ENCODE data around the gene OR2AT4. TPM values are rescaled to one million over a fixed set of nuclear protein-coding genes. Genes with fewer than 3 reads are reported as not detected.

The OR2AT4 gene
- total RNA-seq (2014; rRNA removed; shearing (Covaris generic); ENCODE audit: low replicate concordance): not detected in 2 replicates

- in situ Hi-C loops (cut with HindIII; ENCODE audit: low pct_unique_long_range_greater_than_20kb, low sequenced_read_pairs): no loop called here
- DNase-seq (ENCODE audit: low read depth): no peak
Measured at GRCh38 chr11:75096456-75097172, at the start of gene OR2AT4. Gene OR2AT4 (minus strand): TSS chr11:75096876.

- in situ Hi-C loops (cut with HindIII; ENCODE audit: low pct_unique_long_range_greater_than_20kb, low sequenced_read_pairs): no loop called here
- DNase-seq (ENCODE audit: low read depth): no peak
Measured at GRCh38 chr11:75145972-75146519, 49.4 kb upstream of the OR2AT4 start.

- in situ Hi-C loops (cut with HindIII; ENCODE audit: low pct_unique_long_range_greater_than_20kb, low sequenced_read_pairs): no loop called here
- DNase-seq (ENCODE audit: low read depth): no peak
Measured at GRCh38 chr11:75145196-75145971, 48.7 kb upstream of the OR2AT4 start.

- in situ Hi-C loops (cut with HindIII; ENCODE audit: low pct_unique_long_range_greater_than_20kb, low sequenced_read_pairs): no loop called here
Measured at GRCh38 chr11:75144716-75145014, 48.0 kb upstream of the OR2AT4 start.

GRCh38 chr11:75143420-75143731 lies 46.7 kb upstream of the OR2AT4 start:
- DNase-seq (ENCODE audit: low read depth): no peak
- in situ Hi-C loops (cut with HindIII; ENCODE audit: low pct_unique_long_range_greater_than_20kb, low sequenced_read_pairs): no loop called here

More at GRCh38 chr11:75144716-75145014, 48.0 kb upstream of the OR2AT4 start:
- DNase-seq (ENCODE audit: low read depth): no peak

- DNase-seq (ENCODE audit: low read depth): peak; percentile 64
Measured at GRCh38 chr11:75142714-75143419, 46.2 kb upstream of the OR2AT4 start.

GRCh38 chr11:75141166-75141565 lies 44.5 kb upstream of the OR2AT4 start:
- in situ Hi-C loops (cut with HindIII; ENCODE audit: low pct_unique_long_range_greater_than_20kb, low sequenced_read_pairs): no loop called here
- DNase-seq (ENCODE audit: low read depth): no peak

More at GRCh38 chr11:75142714-75143419, 46.2 kb upstream of the OR2AT4 start:
- in situ Hi-C loops (cut with HindIII; ENCODE audit: low pct_unique_long_range_greater_than_20kb, low sequenced_read_pairs): no loop called here

GRCh38 chr11:75140269-75141138 lies 43.8 kb upstream of the OR2AT4 start:
- DNase-seq (ENCODE audit: low read depth): no peak
- in situ Hi-C loops (cut with HindIII; ENCODE audit: low pct_unique_long_range_greater_than_20kb, low sequenced_read_pairs): no loop called here

GRCh38 chr11:75135651-75136050 lies 39.0 kb upstream of the OR2AT4 start:
- in situ Hi-C loops (cut with HindIII; ENCODE audit: low pct_unique_long_range_greater_than_20kb, low sequenced_read_pairs): no loop called here
- no peak for DNase-seq (ENCODE audit: low read depth)

GRCh38 chr11:75135021-75135650 lies 38.5 kb upstream of the OR2AT4 start:
- in situ Hi-C loops (cut with HindIII; ENCODE audit: low pct_unique_long_range_greater_than_20kb, low sequenced_read_pairs): no loop called here

GRCh38 chr11:75133976-75134375 lies 37.3 kb upstream of the OR2AT4 start:
- in situ Hi-C loops (cut with HindIII; ENCODE audit: low pct_unique_long_range_greater_than_20kb, low sequenced_read_pairs): no loop called here
- DNase-seq (ENCODE audit: low read depth): no peak

More at GRCh38 chr11:75135021-75135650, 38.5 kb upstream of the OR2AT4 start:
- no peak for DNase-seq (ENCODE audit: low read depth)

GRCh38 chr11:75132080-75132479 lies 35.4 kb upstream of the OR2AT4 start:
- in situ Hi-C loops (cut with HindIII; ENCODE audit: low pct_unique_long_range_greater_than_20kb, low sequenced_read_pairs): no loop called here
- DNase-seq (ENCODE audit: low read depth): no peak

- in situ Hi-C loops (cut with HindIII; ENCODE audit: low pct_unique_long_range_greater_than_20kb, low sequenced_read_pairs): no loop called here
- no peak for DNase-seq (ENCODE audit: low read depth)
Measured at GRCh38 chr11:75126564-75126963, 29.9 kb upstream of the OR2AT4 start.

- in situ Hi-C loops (cut with HindIII; ENCODE audit: low pct_unique_long_range_greater_than_20kb, low sequenced_read_pairs): no loop called here
- DNase-seq (ENCODE audit: low read depth): no peak
Measured at GRCh38 chr11:75118577-75118976, 21.9 kb upstream of the OR2AT4 start.

- in situ Hi-C loops (cut with HindIII; ENCODE audit: low pct_unique_long_range_greater_than_20kb, low sequenced_read_pairs): no loop called here
- DNase-seq (ENCODE audit: low read depth): no peak
Measured at GRCh38 chr11:75114465-75114864, 17.8 kb upstream of the OR2AT4 start.

GRCh38 chr11:75113030-75113429 lies 16.4 kb upstream of the OR2AT4 start:
- DNase-seq (ENCODE audit: low read depth): no peak
- in situ Hi-C loops (cut with HindIII; ENCODE audit: low pct_unique_long_range_greater_than_20kb, low sequenced_read_pairs): no loop called here

- in situ Hi-C loops (cut with HindIII; ENCODE audit: low pct_unique_long_range_greater_than_20kb, low sequenced_read_pairs): no loop called here
- DNase-seq (ENCODE audit: low read depth): no peak
Measured at GRCh38 chr11:75112200-75112599, 15.5 kb upstream of the OR2AT4 start.

- no peak for DNase-seq (ENCODE audit: low read depth)
- in situ Hi-C loops (cut with HindIII; ENCODE audit: low pct_unique_long_range_greater_than_20kb, low sequenced_read_pairs): no loop called here
Measured at GRCh38 chr11:75107187-75107586, 10.5 kb upstream of the OR2AT4 start.

Data from Caki2 (cell line).